ENCODE results near the gene ASIC5.

GRCh38 chr4:155820887-155821518, 45.1 kb downstream of the ASIC5 start:
- TF ChIP-seq CTCF (IDR thresholded peaks at IDR 0.05) (no peak), ZFX (IDR thresholded peaks at IDR 0.05; ENCODE audit: borderline replicate concordance) (no peak)
